GM12801 (cell line): ENCODE measurements around the gene DNAJB14.

ENCODE experiments used
- CTCF ChIP-seq: IDR thresholded peaks from one replicate; pipeline ENCODE4 v1.5.1; 2011; ENCODE audit warnings: control low read depth; ENCODE audit not compliant: insufficient read length; ENCODE audit errors: extremely low read depth

Gene DNAJB14

GRCh38 chr4:99934891-99935290, 11.5 kb downstream of the DNAJB14 start:
- TF ChIP-seq CTCF, result no peak

- TF ChIP-seq CTCF, result no peak
Measured at GRCh38 chr4:99927566-99927965, 18.9 kb downstream of the DNAJB14 start.

GRCh38 chr4:99921174-99921573, 25.2 kb downstream of the DNAJB14 start:
- no peak for TF ChIP-seq CTCF

- TF ChIP-seq CTCF, result no peak
Measured at GRCh38 chr4:99918656-99919055, 27.8 kb downstream of the DNAJB14 start.

- TF ChIP-seq CTCF, result no peak
Measured at GRCh38 chr4:99917575-99917974, 28.8 kb downstream of the DNAJB14 start.

- TF ChIP-seq CTCF, result no peak
Measured at GRCh38 chr4:99915449-99915848, 31.0 kb downstream of the DNAJB14 start.

GRCh38 chr4:99894998-99895397, 51.4 kb downstream of the DNAJB14 start:
- no peak for TF ChIP-seq CTCF
